ENCODE measurements around the gene NDUFS3.

The NDUFS3 gene

GRCh38 chr11:47564933-47565339 is 13.9 kb upstream of the NDUFS3 start:
- no peak for TF ChIP-seq CTCF (conservative IDR thresholded peaks at IDR 0.05; ENCODE audit: low read length)
- no peak for DNase-seq (ENCODE audit: low read depth)

GRCh38 chr11:47565340-47566148 is 13.3 kb upstream of the NDUFS3 start, which contains the start of gene PTPMT1:
PTPMT1 (plus strand) TSS chr11:47565599; CDS start chr11:47565623, 24 bp downstream.
- peak within 1 kb of the TSS; percentile 84 for H3K4me3 ChIP-seq (ENCODE audit: low read length)
- peak; percentile 69 for DNase-seq (ENCODE audit: low read depth)
- no peak for TF ChIP-seq CTCF (conservative IDR thresholded peaks at IDR 0.05; ENCODE audit: low read length)

More at GRCh38 chr11:47564933-47565339, 13.9 kb upstream of the NDUFS3 start:
- peak overlapping the region; percentile 84 for H3K4me3 ChIP-seq (ENCODE audit: low read length)

GRCh38 chr11:47566149-47566698 is 12.7 kb upstream of the NDUFS3 start:
- TF ChIP-seq CTCF (conservative IDR thresholded peaks at IDR 0.05; ENCODE audit: low read length): no peak
- DNase-seq (ENCODE audit: low read depth): no peak
- H3K4me3 ChIP-seq (ENCODE audit: low read length): peak overlapping the region; percentile 84

GRCh38 chr11:47569646-47570045 is 9.2 kb upstream of the NDUFS3 start:
- no peak for DNase-seq (ENCODE audit: low read depth)
- no peak for TF ChIP-seq CTCF (conservative IDR thresholded peaks at IDR 0.05; ENCODE audit: low read length)
- no peak overlapping the region for H3K4me3 ChIP-seq (ENCODE audit: low read length)

- DNase-seq (ENCODE audit: low read depth): no peak
- no peak for TF ChIP-seq CTCF (conservative IDR thresholded peaks at IDR 0.05; ENCODE audit: low read length)
- H3K4me3 ChIP-seq (ENCODE audit: low read length): no peak overlapping the region
These were observed 8.1 kb upstream of the NDUFS3 start for GRCh38 chr11:47570651-47571356.

GRCh38 chr11:47571357-47571729 is 7.5 kb upstream of the NDUFS3 start:
- no peak for TF ChIP-seq CTCF (conservative IDR thresholded peaks at IDR 0.05; ENCODE audit: low read length)
- no peak overlapping the region for H3K4me3 ChIP-seq (ENCODE audit: low read length)
- no peak for DNase-seq (ENCODE audit: low read depth)

Measured in AG10803 (cell line).